Measurements from ENCODE around the gene ATF5. TPM values are rescaled to one million over a fixed set of nuclear protein-coding genes. Genes with fewer than 3 reads are reported as not detected.

ATF5 gene
- polyA plus RNA-seq, 3 donors, result 5.8 to 22.1 (median 6.0) TPM

GRCh38 chr19:49894879-49895565 is 34.0 kb upstream of the ATF5 start:
- H3K27me3 ChIP-seq (ENCODE audit: control insufficient read depth in 2 of 2, insufficient read depth in 2 of 2, low read length in 2 of 2), result peaks cover 0 to 9% of the 10 kb centered on the region in 2 donors
- Mint-ChIP-seq H3K27me3 (ENCODE audit: low read depth in 3 of 3) (peaks cover 22 to 36% (median 26%) of the 10 kb centered on the region in 3 donors), H3K27ac (peak overlapping the region in 5 of 7 donors; percentile 6 to 100 (median 80)), H3K4me3 (peak overlapping the region in 1 of 2 donors; percentile 30), H3K36me3 (peaks cover 3 to 15% of the 10 kb centered on the region in 2 donors), H3K4me1 (peaks cover 52% of the 10 kb centered on the region), H3K9me3 (peaks cover 0 to 7% (median 0%) of the 10 kb centered on the region in 7 donors)
- no peak overlapping the region for H2AFZ ChIP-seq (ENCODE audit: insufficient read depth, low read depth, low read length, poor library complexity, severe bottlenecking)
- peaks cover 49 to 50% of the 10 kb centered on the region in 2 donors for H3K4me1 ChIP-seq (ENCODE audit: control insufficient read depth in 1 of 2, insufficient read depth in 2 of 2, low read length in 2 of 2)
- no peak overlapping the region for H3K27ac ChIP-seq (ENCODE audit: low read depth in 1 of 2, low read length in 2 of 2)
- H3K79me2 ChIP-seq (ENCODE audit: insufficient read depth, low read length), result no peaks in the 10 kb centered on the region
- peak overlapping the region; percentile 83 for H3K4me2 ChIP-seq (replicated peaks; ENCODE audit: extremely low read depth, low read length, poor library complexity, severe bottlenecking)
- H3K4me3 ChIP-seq (replicated peaks in 1 of 3; ENCODE audit: low read depth in 2 of 3, low read length in 3 of 3), result peak overlapping the region in 1 of 3 experiments; percentile 6
- H3K9me3 ChIP-seq (replicated peaks in 1 of 2; ENCODE audit: control insufficient read depth in 1 of 2, insufficient read depth in 1 of 2, low read length in 2 of 2), result no peaks in the 10 kb centered on the region
- no peaks in the 10 kb centered on the region for H3K36me3 ChIP-seq (replicated peaks in 1 of 2; ENCODE audit: control insufficient read depth in 1 of 2, insufficient read depth in 2 of 2, low read length in 2 of 2)
- TF ChIP-seq CTCF (IDR thresholded peaks at IDR 0.05), result no peak
- WGBS (ENCODE audit: insufficient coverage), result 87% methylated on average over 13 of the region's 17 CpGs
- H4K20me1 ChIP-seq (ENCODE audit: insufficient read depth, low read length), result no peaks in the 10 kb centered on the region
- DNase-seq, result peak in 2 of 3 donors; percentile 49 to 86
- intact Hi-C loops (cut with micrococcal nuclease), result no loop called here
- H3K9ac ChIP-seq (ENCODE audit: insufficient read depth, low read length, poor library complexity, severe bottlenecking), result no peak overlapping the region

- Mint-ChIP-seq H3K9me3 (peaks cover 0 to 4% (median 0%) of the 10 kb centered on the region in 7 donors), H3K4me3 (peak overlapping the region; percentile 76 to 87), H3K36me3 (peaks cover 3 to 15% of the 10 kb centered on the region in 2 donors), H3K4me1 (peaks cover 48% of the 10 kb centered on the region), H3K27ac (peak overlapping the region; percentile 97 to 100 (median 99)), H3K27me3 (ENCODE audit: low read depth in 3 of 3) (peaks cover 20 to 32% (median 22%) of the 10 kb centered on the region in 3 donors)
- no peaks in the 10 kb centered on the region for H3K36me3 ChIP-seq (replicated peaks in 1 of 2; ENCODE audit: control insufficient read depth in 1 of 2, insufficient read depth in 2 of 2, low read length in 2 of 2)
- H3K27ac ChIP-seq (ENCODE audit: low read depth in 1 of 2, low read length in 2 of 2), result peak overlapping the region; percentile 99 to 100
- intact Hi-C loops (cut with micrococcal nuclease), result no loop called here
- no peaks in the 10 kb centered on the region for H3K79me2 ChIP-seq (ENCODE audit: insufficient read depth, low read length)
- no peak for DNase-seq
- H3K4me1 ChIP-seq (ENCODE audit: control insufficient read depth in 1 of 2, insufficient read depth in 2 of 2, low read length in 2 of 2), result peaks cover 42 to 43% of the 10 kb centered on the region in 2 donors
- H3K4me3 ChIP-seq (replicated peaks in 1 of 3; ENCODE audit: low read depth in 2 of 3, low read length in 3 of 3), result peak overlapping the region in 1 of 3 experiments; percentile 6
- H2AFZ ChIP-seq (ENCODE audit: insufficient read depth, low read depth, low read length, poor library complexity, severe bottlenecking), result no peak overlapping the region
- peaks cover 0 to 9% of the 10 kb centered on the region in 2 donors for H3K27me3 ChIP-seq (ENCODE audit: control insufficient read depth in 2 of 2, insufficient read depth in 2 of 2, low read length in 2 of 2)
- H4K20me1 ChIP-seq (ENCODE audit: insufficient read depth, low read length), result no peaks in the 10 kb centered on the region
- peak overlapping the region; percentile 83 for H3K4me2 ChIP-seq (replicated peaks; ENCODE audit: extremely low read depth, low read length, poor library complexity, severe bottlenecking)
- no peak for TF ChIP-seq CTCF (IDR thresholded peaks at IDR 0.05)
- WGBS (ENCODE audit: insufficient coverage), result 92% methylated on average over 8 of the region's 17 CpGs
- H3K9me3 ChIP-seq (replicated peaks in 1 of 2; ENCODE audit: control insufficient read depth in 1 of 2, insufficient read depth in 1 of 2, low read length in 2 of 2), result no peaks in the 10 kb centered on the region
- H3K9ac ChIP-seq (ENCODE audit: insufficient read depth, low read length, poor library complexity, severe bottlenecking), result no peak overlapping the region
These were observed 33.3 kb upstream of the ATF5 start for GRCh38 chr19:49895566-49896297.

Data from CD14-positive monocyte (primary cell).